GM20000 (cell line): ENCODE results near the gene CDKL4.

ENCODE experiments used
- DNase-seq: peaks from one replicate; pipeline ENCODE4 v3.0.0; 2012; ENCODE audit warnings: low spot score
- CTCF ChIP-seq: IDR thresholded peaks from 2 replicates; pipeline ENCODE4 v1.5.1; 2012; ENCODE audit warnings: mild to moderate bottlenecking, control low read depth; ENCODE audit errors: extremely low read depth, missing control alignments

CDKL4 gene

GRCh38 chr2:39128919-39129391, 114.8 kb downstream of the CDKL4 start:
- DNase-seq: no peak
- no peak for TF ChIP-seq CTCF

DNA sequence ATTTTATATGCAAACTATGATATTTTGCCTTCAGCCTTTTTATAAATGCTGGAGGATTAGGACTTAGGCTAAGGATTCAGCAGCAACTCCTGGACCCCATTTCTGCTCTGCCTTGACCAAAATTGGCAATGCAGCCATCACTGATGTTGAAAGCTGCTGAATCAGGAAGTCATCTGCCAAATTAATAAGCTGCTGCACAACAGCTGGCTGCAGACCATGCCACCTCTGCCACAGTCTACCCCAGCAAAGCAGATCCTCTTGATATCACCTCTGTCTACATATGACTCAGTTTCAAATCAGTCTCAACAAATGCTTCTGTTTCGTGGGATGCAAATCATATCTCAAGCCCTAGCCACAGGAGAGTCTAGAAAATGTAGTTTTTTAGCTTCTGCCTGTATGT, 115.8 kb downstream of the CDKL4 start:
- no peak for TF ChIP-seq CTCF
- peak; percentile 29 for DNase-seq
